ENCODE data around the gene RNF17. TPM values are rescaled to one million over a fixed set of nuclear protein-coding genes. Genes with fewer than 3 reads are reported as not detected.

The RNF17 gene
- total RNA-seq, 1 donor from 2014 or later = not detected

GRCh38 chr13:24925318-24926231 is 161.6 kb downstream of the RNF17 start:
- DNase-seq (ENCODE audit: extremely low spot score in 2 of 2) = no peak
- intact Hi-C loops (cut with DNase I) = no loop called here
- Histone ChIP-seq H3K9me3 (no peaks in the 10 kb centered on the region), H3K4me3 (no peak overlapping the region), H3K27ac (no peak overlapping the region), H3K27me3 (no peaks in the 10 kb centered on the region), H3K36me3 (no peaks in the 10 kb centered on the region), H3K4me1 (peaks cover 10% of the 10 kb centered on the region)
- TF ChIP-seq POLR2AphosphoS5 (IDR thresholded peaks at IDR 0.05; ENCODE audit: insufficient read depth in 1 of 2, low read depth in 1 of 2) (no peak), CTCF (IDR thresholded peaks at IDR 0.05) (no peak), POLR2A (IDR thresholded peaks at IDR 0.05) (no peak)

GRCh38 chr13:24927810-24928404 is 163.9 kb downstream of the RNF17 start:
- no peaks in the 10 kb centered on the region for H3K4me1 ChIP-seq
- no peaks in the 10 kb centered on the region for H3K9me3 ChIP-seq
- no peak for DNase-seq (ENCODE audit: extremely low spot score in 2 of 2)
- no peak overlapping the region for H3K4me3 ChIP-seq
- H3K27me3 ChIP-seq = no peaks in the 10 kb centered on the region
- H3K27ac ChIP-seq = no peak overlapping the region
- intact Hi-C loops (cut with DNase I) = no loop called here
- H3K36me3 ChIP-seq = no peaks in the 10 kb centered on the region
- TF ChIP-seq CTCF (IDR thresholded peaks at IDR 0.05) (no peak), POLR2AphosphoS5 (IDR thresholded peaks at IDR 0.05; ENCODE audit: insufficient read depth in 1 of 2, low read depth in 1 of 2) (no peak), POLR2A (IDR thresholded peaks at IDR 0.05) (no peak)

- H3K9me3 ChIP-seq = no peaks in the 10 kb centered on the region
- TF ChIP-seq POLR2AphosphoS5 (IDR thresholded peaks at IDR 0.05; ENCODE audit: insufficient read depth in 1 of 2, low read depth in 1 of 2) (no peak), POLR2A (IDR thresholded peaks at IDR 0.05) (no peak), CTCF (IDR thresholded peaks at IDR 0.05) (no peak)
- H3K36me3 ChIP-seq = no peaks in the 10 kb centered on the region
- DNase-seq (ENCODE audit: extremely low spot score in 2 of 2) = no peak
- no peaks in the 10 kb centered on the region for H3K27me3 ChIP-seq
- no peaks in the 10 kb centered on the region for H3K4me1 ChIP-seq
- intact Hi-C loops (cut with DNase I) = no loop called here
- H3K27ac ChIP-seq = no peak overlapping the region
- H3K4me3 ChIP-seq = no peak overlapping the region
These were observed 165.2 kb downstream of the RNF17 start for GRCh38 chr13:24929196-24929595.

Other genes starting within 250 kb of the RNF17 start
- gene ATP12A, start 83.8 kb upstream of the RNF17 start, total RNA-seq = not detected

Data from vagina (tissue), 2 donors.